ENCODE data around the gene FAT1. TPM values are rescaled to one million over a fixed set of nuclear protein-coding genes. Genes with fewer than 3 reads are reported as not detected.
A peak's percentile ranks its signal among the peaks of the same experiment; 100 is the strongest.
"Not testable (repeated sequence)": the region's sequence is repeated elsewhere in the genome, so short reads cannot be mapped to it uniquely, and the experiment has no call there.

FAT1 gene
- 92.8 and 111 TPM in 2 replicates for total RNA-seq (2014; rRNA removed; shearing (Covaris generic))

DNA sequence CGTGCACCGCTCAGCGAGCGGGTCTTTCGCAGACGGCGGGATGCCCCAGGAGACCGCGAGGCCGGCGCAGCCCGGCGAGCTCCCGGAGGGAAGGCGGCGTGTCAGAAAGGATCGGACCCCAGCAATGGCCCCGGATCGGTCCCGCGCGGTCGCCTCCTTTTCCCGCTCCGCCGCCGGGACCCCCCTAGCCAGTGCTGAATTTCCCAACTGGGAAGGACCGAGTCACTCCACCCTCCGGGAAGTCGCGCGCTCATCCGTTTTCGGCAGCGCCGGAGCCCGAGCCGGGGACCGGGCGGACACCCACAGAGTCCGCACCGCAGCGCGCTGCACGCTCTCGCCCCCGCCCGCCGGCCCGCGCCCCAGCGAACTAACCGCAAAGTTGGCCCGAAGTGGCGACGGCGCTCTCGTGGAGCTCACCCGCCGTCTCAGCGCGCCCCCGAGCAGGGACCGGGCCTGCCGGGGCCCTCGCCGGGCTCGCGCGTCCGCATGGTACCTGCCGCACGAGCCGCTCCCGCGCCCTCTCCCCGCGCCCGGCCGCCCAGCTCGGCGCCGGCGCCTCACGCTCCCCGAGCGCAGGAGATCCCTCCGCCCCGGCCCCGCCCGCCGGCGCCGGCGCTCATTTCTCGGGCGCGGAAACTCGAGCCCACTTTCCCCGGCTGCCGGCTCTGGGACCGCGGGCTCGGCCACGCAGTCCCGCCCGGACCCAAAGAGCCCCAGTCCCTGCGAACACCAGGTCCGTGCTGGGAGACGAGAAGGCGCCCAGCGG is at the start of gene FAT1:
Gene FAT1, minus strand, starts transcription at position 565 of the 766 bp plus-strand sequence. CDS start 14,029 bp downstream, outside the sequence.
- peak; percentile 79 for DNase-seq (ENCODE audit: low read depth)

GRCh38 chr4:186772936-186773487 is 49.4 kb upstream of the FAT1 start:
- DNase-seq (ENCODE audit: low read depth): no peak

DNA sequence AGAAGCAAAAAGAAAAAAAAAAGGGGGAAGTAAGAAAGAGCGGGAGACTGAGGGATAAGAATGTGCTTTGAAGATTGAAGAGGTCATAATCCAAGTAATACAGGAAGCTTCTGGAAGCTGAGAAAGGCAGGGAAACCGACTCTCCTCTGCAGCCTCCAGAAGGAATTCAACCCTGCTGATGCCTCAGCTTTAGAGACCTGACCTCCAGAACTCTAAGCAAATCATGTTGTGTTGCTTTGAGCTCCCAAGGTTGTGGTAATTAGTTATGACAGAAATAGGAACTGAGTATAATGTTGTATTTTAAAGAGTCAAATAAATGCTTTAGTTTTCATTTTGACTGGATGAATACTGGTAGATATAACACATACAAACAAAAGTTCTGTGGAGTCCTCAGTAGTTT is 48.0 kb upstream of the FAT1 start:
- no peak for DNase-seq (ENCODE audit: low read depth)

- DNase-seq (ENCODE audit: low read depth): peak; percentile 45
Measured at GRCh38 chr4:186770481-186771175, 47.0 kb upstream of the FAT1 start.

DNA sequence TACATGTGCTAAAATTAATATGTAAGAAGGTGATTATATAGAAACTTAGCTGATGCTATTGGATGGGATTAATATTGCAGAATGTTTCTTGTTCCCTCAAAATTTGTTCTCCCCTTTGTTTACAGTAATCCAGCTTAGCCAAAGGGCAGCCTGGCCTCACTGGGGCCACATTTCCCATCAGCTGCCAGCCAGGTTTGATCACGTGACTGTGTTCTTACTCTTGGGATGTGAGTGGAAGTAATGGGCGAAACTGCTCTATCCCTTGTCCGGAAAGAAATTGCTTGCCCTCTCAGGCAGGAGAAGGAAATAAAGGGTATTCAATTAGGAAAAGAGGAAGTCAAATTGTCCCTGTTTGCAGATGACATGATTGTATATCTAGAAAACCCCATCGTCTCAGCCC is 44.1 kb upstream of the FAT1 start:
- DNase-seq (ENCODE audit: low read depth): no peak

DNA sequence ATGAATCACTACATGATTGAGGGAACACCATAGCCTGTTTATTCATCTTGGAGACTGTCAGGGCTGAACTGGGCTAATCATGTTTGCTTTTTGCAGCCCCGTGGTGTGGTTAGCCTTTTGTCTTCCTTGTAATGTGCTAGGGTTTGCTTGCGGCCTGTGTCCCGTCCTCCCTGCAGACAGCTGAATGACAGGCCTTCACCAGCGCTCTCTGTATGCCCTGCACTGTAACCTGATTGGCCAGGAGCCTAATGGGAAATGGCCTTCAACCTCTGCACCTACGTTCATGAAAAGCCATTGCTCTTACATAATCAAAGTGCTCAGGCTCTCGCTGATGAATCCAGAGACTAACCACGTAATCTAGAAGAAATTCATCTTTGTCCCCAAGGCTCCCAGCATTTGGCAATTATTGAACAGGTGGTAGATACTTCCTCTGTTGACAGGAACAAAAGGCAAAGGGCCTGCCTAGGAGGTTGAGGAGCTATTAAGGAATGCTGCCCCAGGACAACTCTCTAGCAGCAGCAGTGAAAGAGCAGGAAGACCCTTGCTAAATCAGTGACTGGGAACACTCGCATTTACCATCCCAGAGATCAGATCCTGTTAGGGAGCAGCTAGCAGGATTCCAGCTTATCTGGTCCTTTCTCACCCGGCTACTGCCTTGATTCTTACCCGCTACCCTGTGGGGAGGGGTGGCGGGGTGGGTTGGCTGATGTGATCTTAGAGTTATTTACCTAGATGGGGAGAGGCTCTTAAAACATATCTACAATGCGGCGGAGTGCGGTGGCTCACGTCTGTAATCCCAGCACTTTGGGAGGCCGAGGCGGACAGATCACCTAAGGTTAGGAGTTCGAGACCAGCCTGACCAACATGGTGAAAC is 42.3 kb upstream of the FAT1 start:
- peak; percentile 56 for DNase-seq (ENCODE audit: low read depth)

GRCh38 chr4:186765138-186765537 is 41.5 kb upstream of the FAT1 start:
- peak; percentile 96 for DNase-seq (ENCODE audit: low read depth)

DNA sequence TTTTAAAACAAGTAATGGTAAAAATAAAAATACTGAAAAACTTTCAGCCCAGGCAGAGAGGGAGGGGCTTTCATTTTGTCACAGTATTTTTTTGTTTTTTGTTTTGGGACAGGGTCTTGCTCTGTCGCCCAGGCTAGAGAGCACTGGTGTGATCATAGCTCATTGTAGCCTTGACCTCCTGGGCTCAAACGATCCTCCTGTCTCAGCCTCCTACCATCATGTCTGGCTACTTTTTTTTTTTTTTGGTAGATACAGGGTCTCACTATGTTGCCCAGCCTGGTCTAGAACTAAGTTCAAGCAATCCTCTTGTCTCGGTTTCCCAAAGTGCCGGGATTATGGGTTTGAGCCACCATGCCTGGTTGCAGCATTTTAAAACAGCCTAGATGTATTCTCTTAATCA is 40.8 kb upstream of the FAT1 start:
- no peak for DNase-seq (ENCODE audit: low read depth)

DNA sequence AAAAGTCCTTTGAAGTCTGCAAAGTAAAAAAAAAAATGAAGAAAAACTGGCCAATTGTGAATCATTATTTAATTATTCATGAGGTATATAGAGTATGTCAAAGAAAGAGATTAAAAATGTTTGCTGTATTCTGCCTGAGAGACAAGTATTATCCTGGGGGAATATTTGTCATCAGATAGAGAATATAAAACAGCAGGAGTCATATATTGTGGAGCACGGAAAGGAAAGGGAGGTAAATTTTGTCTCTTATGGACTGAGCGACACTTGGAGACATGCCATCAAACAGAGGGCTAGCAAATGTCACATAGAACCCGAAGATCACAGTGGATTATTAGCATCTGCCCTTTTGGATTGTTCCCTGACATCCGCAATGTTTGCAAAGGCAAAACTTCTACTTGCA is 39.2 kb upstream of the FAT1 start:
- DNase-seq (ENCODE audit: low read depth): no peak

- no peak for DNase-seq (ENCODE audit: low read depth)
Measured at GRCh38 chr4:186762361-186762760, 38.7 kb upstream of the FAT1 start.

- DNase-seq (ENCODE audit: low read depth): not testable (repeated sequence)
Measured at GRCh38 chr4:186761956-186762355, 38.3 kb upstream of the FAT1 start.

- no peak for DNase-seq (ENCODE audit: low read depth)
Measured at GRCh38 chr4:186761393-186761792, 37.7 kb upstream of the FAT1 start.

DNA sequence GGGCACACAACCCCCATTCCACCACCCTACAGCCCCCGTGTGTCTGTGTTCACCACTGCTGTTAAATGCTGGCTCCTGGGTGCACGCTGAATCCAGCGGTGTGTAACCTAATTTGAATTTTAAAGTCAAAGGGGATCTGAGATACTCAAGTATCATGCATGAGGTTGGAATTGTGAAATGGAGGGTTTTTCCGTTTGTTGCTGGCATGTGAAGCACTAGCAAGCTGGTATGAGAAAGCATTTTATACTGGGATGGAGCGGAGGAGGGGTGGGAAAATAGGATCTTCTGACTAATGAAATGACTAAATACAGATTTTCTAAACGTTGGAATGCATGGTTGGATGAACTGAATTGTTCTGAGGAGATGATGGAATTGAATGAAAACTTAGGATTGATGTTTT is 36.9 kb upstream of the FAT1 start:
- peak; percentile 74 for DNase-seq (ENCODE audit: low read depth)

DNA sequence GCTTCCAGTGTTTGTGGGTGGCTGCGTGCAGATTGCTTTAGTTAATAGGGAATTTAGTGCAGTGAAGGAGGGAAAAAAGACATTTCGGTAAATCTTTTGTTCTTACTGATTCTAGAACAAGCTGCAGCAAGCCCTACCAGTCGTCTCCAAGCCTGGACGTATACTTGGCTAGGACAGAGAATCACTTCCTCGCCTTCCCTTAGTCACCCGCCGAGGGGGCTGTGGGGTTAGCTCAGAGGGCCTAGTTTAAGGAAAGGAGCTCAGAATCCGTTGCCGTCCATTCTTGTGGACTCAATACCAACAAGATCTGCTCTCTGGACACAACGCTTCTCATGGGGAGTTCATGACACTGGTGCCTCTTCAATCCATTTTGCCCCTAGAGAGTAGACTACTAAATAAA is 36.3 kb upstream of the FAT1 start:
- no peak for DNase-seq (ENCODE audit: low read depth)

DNA sequence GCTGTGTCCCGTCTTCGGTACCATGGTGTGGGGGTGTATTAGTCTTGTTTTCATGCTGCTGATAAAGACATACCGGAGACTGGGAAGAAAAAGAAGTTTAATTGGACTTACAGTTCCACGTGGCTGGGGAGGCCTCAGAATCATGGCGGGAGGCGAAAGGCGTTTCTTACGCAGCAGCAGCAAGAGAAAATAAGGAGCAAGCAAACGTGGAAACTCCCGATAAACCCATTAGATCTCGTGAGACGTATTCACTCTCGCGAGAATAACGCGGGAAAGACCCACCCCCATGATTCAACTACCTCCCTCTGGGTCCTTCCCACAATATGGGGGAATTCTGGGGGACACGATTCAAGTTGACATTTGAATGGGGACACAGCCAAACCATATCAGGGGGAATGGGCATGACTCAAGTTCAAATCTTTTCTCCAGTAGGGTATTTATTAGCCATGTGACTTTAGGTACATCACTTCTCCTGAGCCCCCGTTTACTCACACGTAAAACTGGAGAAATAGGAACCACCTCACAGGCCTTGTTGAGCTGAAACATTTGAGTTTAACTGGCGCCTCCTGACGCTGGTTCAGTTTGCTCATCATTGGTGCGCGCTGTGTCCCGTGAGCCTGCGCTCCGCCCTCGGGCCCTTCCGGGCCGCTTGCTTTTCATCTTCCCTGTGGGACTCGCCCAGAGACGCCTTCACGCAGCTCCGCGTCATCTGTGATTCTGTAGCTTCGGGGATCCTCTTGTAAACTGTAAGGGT is 35.5 kb upstream of the FAT1 start:
- no peak for DNase-seq (ENCODE audit: low read depth)

DNA sequence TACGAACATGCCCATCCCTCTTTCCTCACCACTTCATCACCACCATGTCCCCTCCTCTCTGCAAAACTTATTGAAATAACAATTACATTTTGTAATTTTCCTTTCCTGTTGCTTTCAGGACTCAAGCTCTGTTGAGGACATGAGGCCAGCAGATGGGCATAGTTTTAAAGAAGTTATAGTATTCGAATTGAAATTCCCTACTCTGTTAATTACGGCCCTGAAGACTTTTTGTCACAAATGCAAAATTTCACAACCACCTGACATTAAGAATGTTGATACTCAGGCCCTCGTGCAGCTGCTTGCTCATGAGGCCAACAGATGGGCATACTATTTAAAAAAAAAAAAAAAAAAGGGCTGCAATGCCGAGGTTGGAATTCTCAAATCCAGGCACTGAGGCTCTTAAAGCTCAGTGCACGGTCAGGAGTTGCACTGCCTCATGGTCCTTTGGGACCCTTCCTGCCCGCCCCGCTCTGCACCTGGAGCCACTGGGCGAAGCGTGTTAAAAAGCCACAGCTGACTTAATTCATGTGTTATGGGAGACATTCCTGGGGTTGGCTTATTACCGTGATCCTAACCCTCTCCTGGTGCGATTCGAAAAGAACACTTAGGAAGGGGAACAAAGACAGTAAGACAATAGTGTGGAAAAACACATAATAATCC is 34.2 kb upstream of the FAT1 start:
- DNase-seq (ENCODE audit: low read depth): peak; percentile 51

- DNase-seq (ENCODE audit: low read depth): not testable (repeated sequence)
Measured at GRCh38 chr4:186756550-186756949, 32.9 kb upstream of the FAT1 start.

- no peak for DNase-seq (ENCODE audit: low read depth)
Measured at GRCh38 chr4:186755550-186756519, 32.2 kb upstream of the FAT1 start.

GRCh38 chr4:186754976-186755375 is 31.3 kb upstream of the FAT1 start:
- DNase-seq (ENCODE audit: low read depth): no peak
